Measurements from ENCODE around the gene CD48. TPM values are rescaled to one million over a fixed set of nuclear protein-coding genes. Genes with fewer than 3 reads are reported as not detected.
"Not testable (repeated sequence)": the region's sequence is repeated elsewhere in the genome, so short reads cannot be mapped to it uniquely, and the experiment has no call there.

The CD48 gene
- total RNA-seq, 4 donors from 2014 or later: 1.1 to 14.6 (median 2.6) TPM

GRCh38 chr1:160656737-160657136 is 54.9 kb downstream of the CD48 start:
- Histone ChIP-seq H3K9me3 (peaks cover 0 to 4% (median 0%) of the 10 kb centered on the region in 4 donors), H3K36me3 (no peaks in the 10 kb centered on the region), H3K27me3 (no peaks in the 10 kb centered on the region), H3K4me1 (peaks cover 0 to 1% (median 0%) of the 10 kb centered on the region in 4 donors), H3K4me3 (no peak overlapping the region), H3K27ac (replicated peaks in 1 of 4) (no peak overlapping the region)
- intact Hi-C loops (cut with DNase I): no loop called here
- WGBS: 47% methylated on average over 3 of the region's 3 CpGs
- TF ChIP-seq EP300 (IDR thresholded peaks at IDR 0.05) (no peak), POLR2AphosphoS5 (IDR thresholded peaks at IDR 0.05) (no peak), POLR2A (IDR thresholded peaks at IDR 0.05; ENCODE audit: low read depth) (no peak)
- TF ChIP-seq, protein P1, sequence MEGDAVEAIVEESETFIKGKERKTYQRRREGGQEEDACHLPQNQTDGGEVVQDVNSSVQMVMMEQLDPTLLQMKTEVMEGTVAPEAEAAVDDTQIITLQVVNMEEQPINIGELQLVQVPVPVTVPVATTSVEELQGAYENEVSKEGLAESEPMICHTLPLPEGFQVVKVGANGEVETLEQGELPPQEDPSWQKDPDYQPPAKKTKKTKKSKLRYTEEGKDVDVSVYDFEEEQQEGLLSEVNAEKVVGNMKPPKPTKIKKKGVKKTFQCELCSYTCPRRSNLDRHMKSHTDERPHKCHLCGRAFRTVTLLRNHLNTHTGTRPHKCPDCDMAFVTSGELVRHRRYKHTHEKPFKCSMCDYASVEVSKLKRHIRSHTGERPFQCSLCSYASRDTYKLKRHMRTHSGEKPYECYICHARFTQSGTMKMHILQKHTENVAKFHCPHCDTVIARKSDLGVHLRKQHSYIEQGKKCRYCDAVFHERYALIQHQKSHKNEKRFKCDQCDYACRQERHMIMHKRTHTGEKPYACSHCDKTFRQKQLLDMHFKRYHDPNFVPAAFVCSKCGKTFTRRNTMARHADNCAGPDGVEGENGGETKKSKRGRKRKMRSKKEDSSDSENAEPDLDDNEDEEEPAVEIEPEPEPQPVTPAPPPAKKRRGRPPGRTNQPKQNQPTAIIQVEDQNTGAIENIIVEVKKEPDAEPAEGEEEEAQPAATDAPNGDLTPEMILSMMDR (IDR thresholded peaks at IDR 0.05): no peak
- no peak for DNase-seq (ENCODE audit: extremely low spot score)

DNA sequence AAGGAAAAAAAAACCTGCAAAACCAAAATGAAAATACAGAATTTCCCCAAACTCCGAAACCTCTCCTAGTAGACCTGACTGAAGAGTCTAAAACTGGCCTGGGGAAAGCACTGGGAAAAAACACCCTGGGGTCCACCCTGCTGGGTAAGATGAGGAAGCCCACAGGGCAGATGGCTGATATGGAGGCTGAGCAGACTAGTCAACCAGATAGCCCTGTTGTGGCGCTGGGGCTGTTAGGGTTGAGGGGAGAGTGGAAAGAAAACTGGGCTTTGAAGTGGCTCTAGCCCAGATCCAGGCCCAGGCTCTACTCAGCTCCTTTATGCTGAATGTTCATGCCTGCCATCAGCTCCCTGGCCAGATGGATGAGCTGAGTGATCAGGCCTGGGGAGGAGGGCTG is 58.0 kb downstream of the CD48 start:
- H3K27me3 ChIP-seq: no peaks in the 10 kb centered on the region
- intact Hi-C loops (cut with DNase I): no loop called here
- no peak overlapping the region for H3K4me3 ChIP-seq
- peaks cover 0 to 4% (median 0%) of the 10 kb centered on the region in 4 donors for H3K4me1 ChIP-seq
- peak; percentile 45 for DNase-seq (ENCODE audit: extremely low spot score)
- no peak for TF ChIP-seq POLR2AphosphoS5 (IDR thresholded peaks at IDR 0.05)
- no peak for TF ChIP-seq POLR2A (IDR thresholded peaks at IDR 0.05; ENCODE audit: low read depth)
- TF ChIP-seq EP300 (IDR thresholded peaks at IDR 0.05): no peak
- TF ChIP-seq, protein P1 (IDR thresholded peaks at IDR 0.05): no peak
- H3K9me3 ChIP-seq: no peaks in the 10 kb centered on the region
- WGBS: 87% methylated on average over 2 of the region's 2 CpGs
- H3K27ac ChIP-seq (replicated peaks in 1 of 4): no peak overlapping the region
- H3K36me3 ChIP-seq: no peaks in the 10 kb centered on the region

GRCh38 chr1:160652924-160653619 is 58.5 kb downstream of the CD48 start:
- WGBS: 87% methylated on average over 9 of the region's 9 CpGs
- Histone ChIP-seq H3K9me3 (no peaks in the 10 kb centered on the region), H3K27me3 (no peaks in the 10 kb centered on the region), H3K36me3 (no peaks in the 10 kb centered on the region), H3K27ac (replicated peaks in 1 of 4) (no peak overlapping the region), H3K4me3 (no peak overlapping the region), H3K4me1 (peaks cover 0 to 4% (median 0%) of the 10 kb centered on the region in 4 donors)
- DNase-seq (ENCODE audit: extremely low spot score): peak; percentile 19
- intact Hi-C loops (cut with DNase I): no loop called here
- TF ChIP-seq, protein P1 (IDR thresholded peaks at IDR 0.05): no peak
- TF ChIP-seq POLR2A (IDR thresholded peaks at IDR 0.05; ENCODE audit: low read depth) (no peak), POLR2AphosphoS5 (IDR thresholded peaks at IDR 0.05) (no peak), EP300 (IDR thresholded peaks at IDR 0.05) (no peak)

- WGBS: 28% methylated on average over 7 of the region's 8 CpGs
- H3K9me3 ChIP-seq: not testable (repeated sequence)
These were observed 59.5 kb downstream of the CD48 start for GRCh38 chr1:160652065-160652641.

GRCh38 chr1:160651433-160652064 is 60.1 kb downstream of the CD48 start:
- Histone ChIP-seq H3K4me1 (peaks cover 0 to 4% (median 0%) of the 10 kb centered on the region in 4 donors), H3K27ac (replicated peaks in 1 of 4) (no peak overlapping the region), H3K4me3 (no peak overlapping the region), H3K9me3 (no peaks in the 10 kb centered on the region), H3K36me3 (no peaks in the 10 kb centered on the region), H3K27me3 (no peaks in the 10 kb centered on the region)
- intact Hi-C loops (cut with DNase I): no loop called here
- TF ChIP-seq, protein P1 (IDR thresholded peaks at IDR 0.05): no peak
- peak; percentile 70 for DNase-seq (ENCODE audit: extremely low spot score)
- WGBS: 33% methylated on average over 1 of the region's 1 CpG

More at GRCh38 chr1:160652065-160652641, 59.5 kb downstream of the CD48 start:
- H3K27me3 ChIP-seq; H3K27ac ChIP-seq (replicated peaks in 1 of 4); H3K36me3 ChIP-seq; intact Hi-C loops (cut with DNase I); H3K4me1 ChIP-seq; H3K4me3 ChIP-seq: not testable (repeated sequence)
- DNase-seq (ENCODE audit: extremely low spot score): peak; percentile 37
